Duodenal mucosa (tissue), 2 donors: ENCODE data around the gene OR4K1.
"Not testable (repeated sequence)": the region's sequence is repeated elsewhere in the genome, so short reads cannot be mapped to it uniquely, and the experiment has no call there.

Experiments used
- H3K27ac ChIP-seq: one replicate; pipeline ENCODE4 v1.7.0; 2013; ENCODE audit warnings: low read depth, low read length
- H3K27me3 ChIP-seq, 2 donors: one replicate each; pipeline ENCODE4 v1.7.0; 2013; ENCODE audit warnings: low read length in 2 of 2, control low read depth in 1 of 2; ENCODE audit not compliant: insufficient read depth in 2 of 2, control insufficient read depth in 1 of 2
- H3K36me3 ChIP-seq, 2 donors: one replicate each; pipeline ENCODE4 v1.7.0; 2013; ENCODE audit warnings: low read length in 2 of 2, control low read depth in 1 of 2; ENCODE audit not compliant: insufficient read depth in 2 of 2, control insufficient read depth in 1 of 2
- H3K4me1 ChIP-seq, 2 donors: one replicate each; pipeline ENCODE4 v1.7.0; 2013; ENCODE audit warnings: low read length in 2 of 2, control low read depth in 1 of 2; ENCODE audit not compliant: insufficient read depth in 2 of 2, control insufficient read depth in 1 of 2
- H3K4me3 ChIP-seq, 2 donors: one replicate each; pipeline ENCODE4 v1.7.0; 2013; ENCODE audit warnings: low read length in 2 of 2, low read depth in 1 of 2
- H3K9ac ChIP-seq, 2 donors: one replicate each; pipeline ENCODE4 v1.7.0; 2013; ENCODE audit warnings: low read length in 2 of 2, low read depth in 1 of 2
- H3K9me3 ChIP-seq, 2 donors: one replicate each; pipeline ENCODE4 v1.7.0; 2013; ENCODE audit warnings: low read length in 2 of 2, control low read depth in 1 of 2; ENCODE audit not compliant: control insufficient read depth in 1 of 2

Gene OR4K1

GRCh38 chr14:19941668-19942067 lies 11.0 kb downstream of the OR4K1 start:
- Histone ChIP-seq H3K36me3 (no peaks in the 10 kb centered on the region), H3K4me1 (no peaks in the 10 kb centered on the region), H3K4me3 (no peak overlapping the region), H3K27ac (no peak overlapping the region), H3K9me3 (peaks cover 0 to 7% of the 10 kb centered on the region in 2 donors), H3K9ac (no peak overlapping the region), H3K27me3 (no peaks in the 10 kb centered on the region)

- no peaks in the 10 kb centered on the region for H3K27me3 ChIP-seq
Observed at GRCh38 chr14:19947413-19948090, 16.8 kb downstream of the OR4K1 start.

GRCh38 chr14:19949218-19949617 lies 18.5 kb downstream of the OR4K1 start:
- H3K4me3 ChIP-seq = no peak overlapping the region
- no peaks in the 10 kb centered on the region for H3K36me3 ChIP-seq
- no peak overlapping the region for H3K9ac ChIP-seq
- H3K27ac ChIP-seq = no peak overlapping the region
- no peaks in the 10 kb centered on the region for H3K27me3 ChIP-seq
- no peaks in the 10 kb centered on the region for H3K9me3 ChIP-seq
- no peaks in the 10 kb centered on the region for H3K4me1 ChIP-seq

More at GRCh38 chr14:19947413-19948090, 16.8 kb downstream of the OR4K1 start:
- Histone ChIP-seq H3K4me3 (no peak overlapping the region), H3K36me3 (no peaks in the 10 kb centered on the region), H3K27ac (no peak overlapping the region), H3K4me1 (no peaks in the 10 kb centered on the region), H3K9me3 (no peaks in the 10 kb centered on the region), H3K9ac (no peak overlapping the region)

GRCh38 chr14:19969735-19970134 lies 39.0 kb downstream of the OR4K1 start:
- H3K27me3 ChIP-seq, H3K4me1 ChIP-seq, H3K9ac ChIP-seq, H3K9me3 ChIP-seq, H3K27ac ChIP-seq, H3K36me3 ChIP-seq, H3K4me3 ChIP-seq: not testable (repeated sequence)

GRCh38 chr14:19974844-19975243 lies 44.1 kb downstream of the OR4K1 start:
- Histone ChIP-seq H3K36me3 (no peaks in the 10 kb centered on the region), H3K27ac (no peak overlapping the region), H3K9me3 (no peaks in the 10 kb centered on the region), H3K9ac (no peak overlapping the region), H3K4me3 (no peak overlapping the region), H3K4me1 (no peaks in the 10 kb centered on the region), H3K27me3 (no peaks in the 10 kb centered on the region)

- Histone ChIP-seq H3K4me1 (no peaks in the 10 kb centered on the region), H3K27me3 (no peaks in the 10 kb centered on the region)
Observed at GRCh38 chr14:19975291-19975690, 44.6 kb downstream of the OR4K1 start, which contains the start of gene OR4K15. TSS of gene OR4K15 (plus strand) at chr14:19975591. CDS start at chr14:19975591, 0 bp downstream.

More at GRCh38 chr14:19975291-19975690, 44.6 kb downstream of the OR4K1 start, which contains the start of gene OR4K15:
- Histone ChIP-seq H3K36me3 (no peaks in the 10 kb centered on the region), H3K4me3 (no peak within 1 kb of the TSS), H3K9me3 (peaks cover 0 to under 1% of the 10 kb centered on the region in 2 donors), H3K27ac (no peak within 1 kb of the TSS), H3K9ac (no peak within 1 kb of the TSS)
